ENCODE measurements around the gene C10orf90. TPM values are rescaled to one million over a fixed set of nuclear protein-coding genes. Genes with fewer than 3 reads are reported as not detected.

C10orf90 gene
- total and polyA plus RNA-seq, 4 donors: 0.05 to 0.25 TPM; not detected in 2

- WGBS: 73% methylated on average over 7 of the region's 7 CpGs
- Histone ChIP-seq H3K9me3 (ENCODE audit: control insufficient read depth in 4 of 4, low read length in 3 of 4) (no peaks in the 10 kb centered on the region), H3K36me3 (ENCODE audit: control insufficient read depth in 4 of 4, insufficient read depth in 3 of 4, low read depth in 1 of 4, low read length in 3 of 4) (no peaks in the 10 kb centered on the region), H3K27me3 (ENCODE audit: control insufficient read depth in 4 of 4, insufficient read depth in 4 of 4, low read length in 3 of 4) (peaks cover 0 to 7% (median 1%) of the 10 kb centered on the region in 4 donors), H3K27ac (ENCODE audit: low read depth in 1 of 2, low read length in 2 of 2) (no peak overlapping the region), H3K4me3 (ENCODE audit: low read depth in 1 of 3, low read length in 3 of 3) (no peak overlapping the region), H3K4me1 (ENCODE audit: control insufficient read depth in 4 of 4, insufficient read depth in 4 of 4, low read length in 3 of 4) (no peaks in the 10 kb centered on the region), H3K9ac (ENCODE audit: low read depth in 1 of 2, low read length in 2 of 2) (no peak overlapping the region)
- TF ChIP-seq EGR1 (IDR thresholded peaks at IDR 0.05; ENCODE audit: low read depth in 2 of 2) (no peak), YY1 (IDR thresholded peaks at IDR 0.05) (no peak), CTCF (IDR thresholded peaks at IDR 0.05; ENCODE audit: low read depth, low read length, missing input control) (no peak), TAF1 (conservative IDR thresholded peaks at IDR 0.05) (no peak), GABPA (IDR thresholded peaks at IDR 0.05 in 1 of 2, conservative IDR thresholded peaks at IDR 0.05 in 1 of 2) (no peak)
- no peak for DNase-seq (ENCODE audit: low spot score)
These were observed 88.8 kb downstream of the C10orf90 start for GRCh38 chr10:126581648-126582046.

GRCh38 chr10:126580873-126581647 is 89.4 kb downstream of the C10orf90 start:
- H3K36me3 ChIP-seq (ENCODE audit: control insufficient read depth in 4 of 4, insufficient read depth in 3 of 4, low read depth in 1 of 4, low read length in 3 of 4): no peaks in the 10 kb centered on the region
- H3K27ac ChIP-seq (ENCODE audit: low read depth in 1 of 2, low read length in 2 of 2): no peak overlapping the region
- H3K27me3 ChIP-seq (ENCODE audit: control insufficient read depth in 4 of 4, insufficient read depth in 4 of 4, low read length in 3 of 4): peaks cover 0 to 7% (median 1%) of the 10 kb centered on the region in 4 donors
- TF ChIP-seq RXRA (IDR thresholded peaks at IDR 0.05) (no peak), REST (IDR thresholded peaks at IDR 0.05) (no peak), GABPA (IDR thresholded peaks at IDR 0.05 in 1 of 2, conservative IDR thresholded peaks at IDR 0.05 in 1 of 2) (no peak), ZBTB33 (IDR thresholded peaks at IDR 0.05) (no peak), HNF4G (IDR thresholded peaks at IDR 0.05) (no peak), MAX (IDR thresholded peaks at IDR 0.05) (no peak), NR2F2 (IDR thresholded peaks at IDR 0.05) (no peak), FOXA1 (IDR thresholded peaks at IDR 0.05) (no peak), RAD21 (IDR thresholded peaks at IDR 0.05) (no peak), ATF3 (IDR thresholded peaks at IDR 0.05) (no peak), JUND (IDR thresholded peaks at IDR 0.05) (no peak), EGR1 (IDR thresholded peaks at IDR 0.05; ENCODE audit: low read depth in 2 of 2) (no peak), FOXA2 (IDR thresholded peaks at IDR 0.05) (no peak)
- DNase-seq (ENCODE audit: low spot score): no peak
- no peaks in the 10 kb centered on the region for H3K9me3 ChIP-seq (ENCODE audit: control insufficient read depth in 4 of 4, low read length in 3 of 4)
- no peak overlapping the region for H3K9ac ChIP-seq (ENCODE audit: low read depth in 1 of 2, low read length in 2 of 2)
- WGBS: 68% methylated on average over 10 of the region's 10 CpGs
- no peak overlapping the region for H3K4me3 ChIP-seq (ENCODE audit: low read depth in 1 of 3, low read length in 3 of 3)
- no peaks in the 10 kb centered on the region for H3K4me1 ChIP-seq (ENCODE audit: control insufficient read depth in 4 of 4, insufficient read depth in 4 of 4, low read length in 3 of 4)

Measured in liver (tissue), 9 donors.